Hematopoietic multipotent progenitor cell treated with erythropoietin and hydrocortisone succinate and interleukin-3 and kit ligand, for 6 days (in vitro differentiated cells): ENCODE measurements around the gene MISP.
A peak's percentile ranks its signal among the peaks of the same experiment; 100 is the strongest.

Experiments
- DNase-seq: peaks from one replicate; pipeline ENCODE4 v3.0.0-alpha.2; 2015

The MISP gene

GRCh38 chr19:778910-779653 lies 28.2 kb downstream of the MISP start:
- DNase-seq = no peak

DNA sequence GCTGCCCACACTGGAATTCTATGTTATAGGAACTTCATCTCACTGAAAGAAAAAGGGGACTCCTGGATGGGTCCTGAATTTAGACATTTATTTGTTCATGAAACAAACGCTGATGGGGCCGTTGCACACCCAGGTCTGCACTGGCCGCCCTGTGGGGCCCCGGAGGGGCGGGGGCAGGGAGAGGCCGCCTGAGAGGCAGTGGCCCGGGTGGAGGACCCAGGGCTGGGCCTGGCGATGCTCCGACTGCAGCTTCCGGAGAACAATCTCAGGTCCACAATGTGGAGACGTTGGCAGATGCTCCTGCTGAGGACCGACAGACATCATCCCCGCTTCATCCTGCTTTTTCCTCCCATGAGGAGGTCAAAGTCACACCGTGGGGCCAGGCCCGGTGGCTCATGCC lies 30.0 kb downstream of the MISP start:
- DNase-seq = no peak

GRCh38 chr19:781800-782184 lies 30.9 kb downstream of the MISP start:
- DNase-seq = no peak

DNA sequence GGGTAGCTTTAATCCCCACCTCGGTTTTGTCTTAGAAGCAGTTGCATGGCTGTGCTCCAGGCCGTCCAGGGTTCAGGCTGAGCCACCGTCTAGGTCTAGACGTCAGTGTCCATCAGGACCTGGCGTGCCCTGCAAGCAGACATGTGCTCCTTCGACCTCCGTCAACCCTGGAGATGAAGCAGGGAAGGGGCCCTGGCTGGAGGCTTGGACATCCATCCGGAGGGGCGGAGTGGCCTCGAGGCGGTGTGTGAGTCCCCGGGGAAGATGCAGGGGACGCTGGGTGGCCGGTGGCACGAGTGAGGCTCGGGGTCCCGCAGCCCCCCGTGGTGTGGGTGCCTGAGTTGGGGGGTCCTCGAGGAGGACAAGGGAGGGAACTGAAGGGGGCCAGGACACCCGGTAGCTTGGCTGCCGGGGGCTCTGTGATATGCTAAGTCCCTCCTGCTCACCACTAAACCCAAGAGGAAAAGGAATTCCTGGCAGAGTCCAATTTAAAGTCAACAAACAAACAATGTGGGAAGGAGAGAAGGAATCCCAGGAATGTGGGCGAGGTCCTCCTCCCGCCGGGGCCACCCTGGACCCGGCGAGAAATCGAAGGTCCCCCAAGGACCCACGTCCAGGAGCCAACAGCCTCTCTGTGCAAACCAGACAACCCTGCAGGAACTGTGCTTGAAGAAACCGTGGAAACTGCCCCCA lies 31.4 kb downstream of the MISP start:
- no peak for DNase-seq

GRCh38 chr19:782878-783668 lies 32.2 kb downstream of the MISP start:
- no peak for DNase-seq

GRCh38 chr19:784541-784940 lies 33.6 kb downstream of the MISP start:
- DNase-seq = no peak

DNA sequence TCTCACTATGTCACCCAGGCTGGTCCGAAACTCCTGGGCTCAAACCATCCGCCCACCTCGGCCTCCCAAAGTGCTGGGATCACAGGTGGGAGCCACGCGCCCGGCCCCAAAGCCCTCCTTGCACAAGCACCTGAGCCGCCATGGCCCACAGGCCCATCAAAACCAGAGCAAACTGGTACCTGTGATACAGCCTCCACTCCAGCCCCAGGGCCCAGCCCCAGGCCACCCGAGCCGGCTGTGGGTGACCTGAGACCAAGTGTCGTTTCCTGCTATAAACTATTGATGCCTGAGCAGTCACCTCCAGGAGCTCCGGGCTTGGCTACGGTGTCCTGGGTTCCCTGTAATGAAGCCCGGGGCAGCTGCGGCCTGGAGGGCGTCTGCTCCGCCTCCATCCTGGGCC lies 36.6 kb downstream of the MISP start:
- no peak for DNase-seq

- no peak for DNase-seq
Observed at GRCh38 chr19:788686-788982, 37.7 kb downstream of the MISP start.

DNA sequence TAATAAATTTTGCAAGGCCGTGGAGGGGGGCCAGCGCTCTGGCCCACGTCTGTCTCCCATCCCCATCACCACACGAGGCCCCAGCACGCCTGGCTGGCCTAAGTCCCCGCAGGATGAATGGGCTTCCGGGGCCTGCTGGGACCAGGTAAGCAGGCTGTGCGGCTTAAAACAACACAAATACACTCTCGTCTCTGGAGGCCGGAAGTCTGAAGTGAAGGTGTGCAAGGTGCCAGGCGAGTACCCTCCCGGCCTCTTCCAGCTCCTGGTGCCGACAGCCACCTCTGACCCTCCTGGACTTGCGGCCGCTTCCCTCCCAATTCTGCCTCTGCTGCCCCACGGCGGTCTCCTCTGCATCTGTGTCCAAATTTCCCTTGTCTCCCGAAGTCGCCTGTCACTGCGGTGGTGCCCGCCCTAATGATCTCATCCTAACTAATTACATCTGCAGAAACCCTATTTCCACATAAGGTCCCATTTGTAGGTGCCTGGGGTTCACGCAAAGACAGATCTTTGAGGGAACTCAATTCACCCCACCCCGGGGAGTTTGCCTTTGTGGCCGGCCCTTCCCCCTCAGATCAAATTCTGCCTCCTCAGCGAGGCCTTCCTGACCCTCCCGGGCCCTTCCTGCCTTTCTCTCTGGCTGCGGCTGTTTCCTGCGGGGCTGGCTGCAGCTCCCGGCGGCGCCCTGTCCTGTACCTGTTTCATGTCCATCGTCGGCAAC lies 38.2 kb downstream of the MISP start:
- DNase-seq = peak; percentile 76

DNA sequence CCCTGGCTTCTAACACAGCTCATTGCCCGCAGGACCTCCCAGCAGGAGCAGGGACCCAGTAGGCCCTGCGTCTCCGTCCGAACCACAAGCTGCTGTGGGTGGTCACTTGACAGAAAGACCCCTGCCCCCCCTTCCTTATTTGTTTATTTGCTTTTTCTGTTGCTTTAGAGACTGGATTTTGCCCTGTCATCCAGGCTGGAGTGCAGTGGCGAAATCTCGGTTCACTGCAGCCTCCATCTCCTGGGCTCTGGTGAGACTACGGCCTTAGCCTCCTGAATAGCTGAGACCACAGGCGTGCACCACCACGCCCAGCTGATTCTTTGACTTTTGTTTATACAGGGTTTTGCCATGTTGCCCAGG lies 38.8 kb downstream of the MISP start:
- DNase-seq = no peak

DNA sequence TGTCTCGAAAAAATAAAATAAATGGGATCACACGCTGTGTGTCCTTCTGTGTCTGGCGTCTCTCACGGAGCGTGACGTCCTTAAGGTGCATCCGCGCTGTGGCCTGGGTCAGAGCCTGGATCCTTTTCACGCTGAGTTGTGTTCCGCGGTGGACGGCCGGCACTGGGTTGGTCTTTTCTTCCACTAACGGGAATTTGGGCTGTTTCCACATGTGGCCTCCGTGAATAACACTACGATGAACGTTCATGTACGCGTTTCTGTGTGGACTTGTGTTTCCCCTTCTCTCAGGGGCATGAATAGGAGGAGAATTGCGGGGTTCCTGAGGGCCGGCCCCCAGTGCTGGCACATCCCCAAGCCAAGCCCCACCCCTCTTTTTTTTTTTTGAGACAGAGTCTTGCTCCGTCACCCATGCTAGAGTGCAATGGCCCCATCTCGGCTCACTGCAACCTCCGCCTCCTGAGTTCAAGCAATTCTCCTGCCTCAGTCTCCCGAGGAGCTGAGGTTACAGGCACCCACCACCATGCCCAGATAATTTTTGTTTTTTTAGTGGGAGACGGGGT lies 40.2 kb downstream of the MISP start:
- peak; percentile 49 for DNase-seq

DNA sequence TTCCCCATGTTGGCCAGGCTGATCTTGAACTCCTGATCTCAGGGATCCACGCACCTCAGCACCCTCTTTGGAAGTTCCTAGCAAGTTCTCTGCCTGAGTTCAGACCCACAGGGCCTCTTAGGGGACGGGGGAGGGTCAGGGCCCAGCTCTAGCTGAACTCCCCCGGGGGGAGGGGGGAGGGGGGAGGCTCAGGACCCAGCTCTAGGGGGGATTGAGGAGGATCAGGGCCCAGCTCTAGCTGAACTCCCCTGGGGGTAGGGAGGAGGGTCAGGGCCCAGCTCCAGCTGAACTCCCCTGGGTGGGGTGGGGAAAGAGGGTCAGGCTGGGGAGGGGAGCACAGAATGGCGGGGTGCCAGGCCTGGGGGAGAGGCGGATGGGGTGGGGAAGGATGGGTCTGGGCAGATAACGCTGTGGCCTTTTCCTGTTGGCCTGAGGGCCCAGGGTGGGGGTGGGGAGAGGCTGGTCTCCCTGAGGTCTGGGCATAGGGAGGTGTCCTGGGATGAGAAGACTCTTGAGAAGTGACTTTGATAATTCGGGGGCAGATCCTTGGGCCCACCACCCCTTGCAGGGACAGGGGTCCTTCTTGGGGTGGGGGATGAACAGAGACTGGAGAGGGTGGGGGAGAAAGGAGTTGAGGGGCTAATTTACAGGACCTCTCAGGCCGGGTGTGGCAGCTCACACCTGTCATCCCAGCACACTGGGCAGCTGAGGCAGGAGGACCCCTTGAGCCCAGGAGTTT lies 40.8 kb downstream of the MISP start:
- DNase-seq = peak; percentile 90

DNA sequence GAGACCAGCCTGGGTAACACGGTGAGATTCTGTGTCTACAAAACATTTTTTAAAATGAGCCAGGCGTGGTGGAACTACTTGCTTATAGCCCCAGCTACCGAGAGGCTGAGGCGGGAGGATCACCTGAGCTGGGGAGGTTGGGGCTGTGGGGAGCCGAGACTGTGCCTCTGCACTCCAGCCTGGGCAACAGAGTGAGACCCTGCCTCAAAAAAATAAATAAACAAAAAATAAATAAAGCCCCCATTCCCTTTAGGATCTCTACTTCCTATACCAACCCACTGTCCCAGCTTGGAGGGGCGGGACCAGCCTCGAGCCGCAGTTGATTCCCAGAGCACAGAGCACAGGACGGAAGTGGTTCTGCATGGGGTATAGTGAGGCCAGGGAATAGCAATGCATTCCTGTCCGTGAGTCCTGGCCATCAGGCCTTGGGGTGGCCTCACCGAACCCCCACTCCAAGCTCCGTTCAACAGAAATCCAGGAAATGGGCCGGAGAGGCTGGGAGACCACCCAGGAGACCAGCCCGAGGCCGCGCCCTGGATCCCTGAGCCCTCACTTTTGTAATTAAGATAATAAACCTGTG lies 41.5 kb downstream of the MISP start:
- DNase-seq = peak; percentile 64

DNA sequence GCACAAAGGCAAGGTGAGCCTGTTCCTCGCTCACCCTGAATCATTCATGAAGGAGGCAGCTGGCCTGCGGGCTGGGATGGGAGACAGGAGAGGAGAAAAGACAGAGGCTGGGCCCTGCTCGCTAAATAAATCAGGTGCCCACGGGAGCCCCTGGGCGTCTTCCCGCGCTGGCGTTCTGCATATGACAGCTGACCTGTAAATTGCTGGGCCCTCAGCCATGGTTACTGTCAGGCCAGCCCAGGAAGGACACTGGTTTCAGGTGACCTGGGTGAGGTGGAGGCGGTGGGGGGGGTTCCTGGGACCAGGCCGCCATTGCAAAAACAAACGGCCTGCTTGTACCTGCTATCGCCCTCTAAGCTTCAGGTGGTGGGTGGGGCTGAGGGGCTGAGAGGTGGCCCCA lies 42.9 kb downstream of the MISP start:
- no peak for DNase-seq

DNA sequence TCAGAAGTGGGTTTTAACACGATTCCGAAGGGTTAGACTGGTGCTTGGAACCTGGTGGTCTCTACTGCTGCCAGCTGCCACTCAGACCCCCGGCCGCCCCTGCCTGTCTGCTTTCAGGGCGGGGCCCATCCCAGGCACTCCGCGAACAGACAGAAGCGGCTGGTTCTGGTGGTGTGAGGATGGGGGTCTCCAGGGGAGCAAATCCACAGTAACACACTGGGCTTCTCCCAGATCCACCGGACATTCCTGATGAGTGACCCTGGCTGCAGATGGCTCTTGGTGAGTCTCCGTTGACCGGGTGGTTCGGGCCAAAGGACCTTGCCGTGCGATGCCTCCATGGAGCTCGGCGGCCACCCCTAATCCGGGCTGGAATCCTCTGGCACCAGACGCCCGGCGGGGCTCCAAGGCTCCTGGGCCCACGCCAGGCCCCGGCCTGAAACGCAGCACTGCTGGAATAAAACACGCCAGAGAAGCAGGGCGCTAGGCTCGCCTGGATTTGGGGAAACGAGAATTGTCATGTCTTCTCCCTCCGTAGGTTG lies 44.2 kb downstream of the MISP start:
- DNase-seq = no peak

DNA sequence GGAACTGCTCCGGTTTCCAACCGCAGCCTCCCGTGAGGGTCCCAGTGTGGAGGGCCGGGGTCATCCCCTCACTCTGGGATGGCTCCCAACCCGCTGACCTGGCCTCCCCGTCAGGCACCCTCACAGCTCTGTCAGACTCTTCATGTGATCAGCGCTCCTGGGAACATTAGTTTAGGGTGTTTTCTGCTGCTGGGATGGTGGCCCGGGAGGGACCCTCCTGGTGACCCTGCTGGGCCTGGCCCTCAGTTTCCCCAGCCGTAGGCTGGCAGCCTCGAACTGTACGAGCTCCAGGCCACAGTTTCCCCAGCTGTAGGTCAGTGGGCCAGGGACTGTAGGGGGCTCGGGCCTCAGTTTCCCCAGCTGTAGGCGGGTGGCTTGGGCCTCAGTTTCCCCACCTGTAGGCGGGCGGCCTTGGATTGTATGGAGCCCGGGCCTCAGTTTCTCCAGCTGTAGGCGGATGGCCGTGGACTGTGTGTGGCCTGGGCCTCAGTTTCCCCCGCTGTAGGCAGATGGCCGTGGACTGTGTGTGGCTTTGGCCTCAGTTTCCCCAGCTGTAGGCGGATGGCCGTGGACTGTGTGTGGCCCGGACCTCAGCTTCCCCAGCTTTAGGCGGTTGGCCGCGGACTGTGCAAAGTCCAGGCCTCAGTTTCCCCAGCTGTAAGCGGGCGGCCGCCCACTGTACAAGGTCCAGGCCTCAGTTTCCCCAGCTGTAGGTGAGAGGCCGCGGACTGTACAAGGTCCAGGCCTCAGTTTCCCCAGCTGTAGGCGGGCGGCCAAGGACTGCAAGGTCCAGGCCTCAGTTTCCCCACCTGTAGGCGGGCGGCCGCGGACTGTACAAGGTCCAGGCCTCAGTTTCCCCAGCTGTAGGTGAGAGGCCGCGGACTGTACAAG lies 45.0 kb downstream of the MISP start:
- DNase-seq = no peak

- peak; percentile 100 for DNase-seq
Observed at GRCh38 chr19:796692-797527, 46.0 kb downstream of the MISP start, which contains the start of gene PTBP1. PTBP1 (plus strand) TSS chr19:797452; CDS start chr19:797498, 46 bp downstream.

DNA sequence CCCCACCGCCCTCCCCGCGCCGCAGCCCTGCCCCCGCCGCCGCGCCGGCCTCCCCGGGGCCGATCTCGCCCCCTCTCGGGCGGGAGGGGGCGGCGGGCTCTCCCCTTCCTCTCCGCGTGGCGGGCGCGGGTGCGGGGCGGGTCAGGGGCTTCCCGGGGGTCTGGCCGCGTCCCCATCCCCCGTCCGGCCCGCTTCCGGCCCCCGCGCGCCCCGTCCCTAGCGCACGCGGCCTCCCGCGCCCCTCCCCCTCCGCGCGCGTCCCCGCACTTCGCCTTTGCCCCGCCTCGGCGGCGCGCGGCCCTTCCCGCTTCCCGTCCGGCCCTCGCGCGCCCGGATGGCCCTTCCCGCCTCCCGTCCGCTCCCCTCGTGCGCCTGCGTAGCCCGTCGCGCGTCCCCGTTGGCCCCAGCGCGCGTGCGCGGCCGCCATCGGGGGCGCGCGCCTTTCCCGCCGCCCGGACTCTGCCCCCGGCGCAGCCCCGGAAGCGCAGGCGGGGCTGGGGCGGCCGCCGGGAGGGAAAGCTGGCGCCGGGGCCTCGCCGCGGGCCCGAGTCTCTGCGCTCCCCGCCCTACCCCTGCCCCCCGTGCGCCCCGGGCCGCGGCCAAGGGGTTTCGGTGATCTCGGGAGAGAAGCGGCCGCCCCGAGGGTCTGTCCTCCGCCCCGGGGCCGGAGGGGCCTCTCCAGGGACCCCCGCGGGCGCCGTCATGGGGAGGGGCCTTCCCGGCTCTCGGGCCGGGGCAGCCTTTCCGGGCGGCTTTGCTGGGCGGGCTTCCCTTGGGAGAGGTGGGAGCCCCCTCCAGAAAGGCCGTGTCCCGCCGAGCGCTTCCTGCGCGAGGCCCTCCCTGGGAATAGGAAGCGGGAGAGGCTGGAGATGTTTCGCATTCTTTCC lies 46.9 kb downstream of the MISP start:
- peak; percentile 94 for DNase-seq
